ENCODE results near the gene PXYLP1.
"Not testable (repeated sequence)": the region's sequence is repeated elsewhere in the genome, so short reads cannot be mapped to it uniquely, and the experiment has no call there.

The PXYLP1 gene

GRCh38 chr3:141204343-141204742, 27.3 kb upstream of the PXYLP1 start:
- no peaks in the 10 kb centered on the region for H3K4me1 ChIP-seq (ENCODE audit: control insufficient read depth, insufficient read depth, low read length, poor library complexity, severe bottlenecking)
- no peak overlapping the region for H3K4me3 ChIP-seq (ENCODE audit: insufficient read depth, low read depth, low read length, poor library complexity, severe bottlenecking)
- H3K9me3 ChIP-seq (ENCODE audit: control insufficient read depth, low read length), result no peaks in the 10 kb centered on the region
- no peaks in the 10 kb centered on the region for H3K27me3 ChIP-seq (replicated peaks; ENCODE audit: control insufficient read depth, insufficient read depth, low read length, poor library complexity, severe bottlenecking)
- DNase-seq, result no peak
- H3K36me3 ChIP-seq (ENCODE audit: control insufficient read depth, insufficient read depth, low read length), result no peaks in the 10 kb centered on the region
- no peak overlapping the region for H3K27ac ChIP-seq (ENCODE audit: insufficient read depth, low read length, poor library complexity, severe bottlenecking)

DNA sequence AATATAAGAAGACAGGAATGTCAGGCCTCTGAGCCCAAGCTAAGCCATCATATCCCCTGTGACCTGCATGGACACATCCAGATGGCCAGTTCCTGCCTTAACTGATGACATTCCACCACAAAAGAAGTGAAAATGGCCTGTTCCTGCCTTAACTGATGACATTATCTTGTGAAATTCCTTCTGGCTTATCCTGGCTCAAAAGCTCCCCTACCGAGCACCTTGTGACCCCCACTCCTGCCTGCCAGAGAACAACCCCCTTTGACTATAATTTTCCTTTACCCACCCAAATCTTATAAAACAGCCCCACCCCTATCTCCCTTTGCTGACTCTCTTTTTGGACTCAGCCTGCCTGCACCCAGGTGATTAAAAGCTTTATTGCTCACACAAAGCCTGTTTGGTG, 20.3 kb upstream of the PXYLP1 start:
- H3K27ac ChIP-seq (ENCODE audit: insufficient read depth, low read length, poor library complexity, severe bottlenecking), result not testable (repeated sequence)

DNA sequence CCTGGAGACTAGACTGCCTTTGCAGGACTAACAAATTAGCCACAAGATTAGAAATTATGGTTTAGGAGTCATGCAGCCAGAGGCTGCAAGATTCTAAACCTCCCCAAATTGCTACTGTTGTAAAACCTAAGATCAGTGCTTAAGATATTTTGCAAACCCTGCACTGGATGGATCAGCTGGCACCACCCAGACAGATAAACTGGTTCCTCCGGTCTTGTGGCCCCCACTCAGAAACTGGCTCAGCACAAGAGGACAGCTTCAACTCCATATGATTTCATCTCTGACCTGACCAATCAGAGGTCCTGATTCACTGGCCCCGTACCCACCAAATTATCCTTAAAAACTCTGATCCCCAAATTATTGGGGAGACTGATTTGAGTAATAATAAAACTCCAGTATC, 19.5 kb upstream of the PXYLP1 start:
- no peak overlapping the region for H3K27ac ChIP-seq (ENCODE audit: insufficient read depth, low read length, poor library complexity, severe bottlenecking)
- DNase-seq, result no peak
- H3K4me3 ChIP-seq (ENCODE audit: insufficient read depth, low read depth, low read length, poor library complexity, severe bottlenecking), result no peak overlapping the region
- no peaks in the 10 kb centered on the region for H3K4me1 ChIP-seq (ENCODE audit: control insufficient read depth, insufficient read depth, low read length, poor library complexity, severe bottlenecking)
- H3K27me3 ChIP-seq (replicated peaks; ENCODE audit: control insufficient read depth, insufficient read depth, low read length, poor library complexity, severe bottlenecking), result no peaks in the 10 kb centered on the region
- H3K9me3 ChIP-seq (ENCODE audit: control insufficient read depth, low read length), result no peaks in the 10 kb centered on the region
- no peaks in the 10 kb centered on the region for H3K36me3 ChIP-seq (ENCODE audit: control insufficient read depth, insufficient read depth, low read length)

More for the DNA sequence above, 20.3 kb upstream of the PXYLP1 start:
- H3K27me3 ChIP-seq (replicated peaks; ENCODE audit: control insufficient read depth, insufficient read depth, low read length, poor library complexity, severe bottlenecking); H3K36me3 ChIP-seq (ENCODE audit: control insufficient read depth, insufficient read depth, low read length); H3K4me1 ChIP-seq (ENCODE audit: control insufficient read depth, insufficient read depth, low read length, poor library complexity, severe bottlenecking); H3K9me3 ChIP-seq (ENCODE audit: control insufficient read depth, low read length); H3K4me3 ChIP-seq (ENCODE audit: insufficient read depth, low read depth, low read length, poor library complexity, severe bottlenecking); DNase-seq: not testable (repeated sequence)

DNA sequence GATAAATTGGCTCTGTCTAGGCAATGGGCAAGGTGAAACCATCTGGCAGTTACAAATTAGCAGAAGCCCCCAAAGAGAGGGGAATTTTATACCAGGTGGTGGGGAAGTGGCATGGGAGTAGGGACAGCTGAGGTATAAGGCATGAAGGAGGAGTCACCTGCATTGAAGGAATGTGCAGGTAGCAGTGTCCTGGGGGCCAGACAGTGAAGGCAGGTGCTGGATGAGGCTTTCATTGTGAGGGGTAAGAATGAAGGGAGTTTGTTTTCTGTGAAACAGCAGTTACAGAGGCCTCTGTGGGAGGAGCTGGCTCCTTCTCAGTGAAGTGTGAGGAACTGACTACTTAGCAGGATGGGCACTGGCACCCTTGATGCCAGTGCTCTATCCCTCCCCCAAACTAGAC, 19.1 kb upstream of the PXYLP1 start:
- Histone ChIP-seq H3K9me3 (ENCODE audit: control insufficient read depth, low read length) (no peaks in the 10 kb centered on the region), H3K36me3 (ENCODE audit: control insufficient read depth, insufficient read depth, low read length) (no peaks in the 10 kb centered on the region), H3K27me3 (replicated peaks; ENCODE audit: control insufficient read depth, insufficient read depth, low read length, poor library complexity, severe bottlenecking) (no peaks in the 10 kb centered on the region), H3K4me3 (ENCODE audit: insufficient read depth, low read depth, low read length, poor library complexity, severe bottlenecking) (no peak overlapping the region), H3K27ac (ENCODE audit: insufficient read depth, low read length, poor library complexity, severe bottlenecking) (no peak overlapping the region), H3K4me1 (ENCODE audit: control insufficient read depth, insufficient read depth, low read length, poor library complexity, severe bottlenecking) (no peaks in the 10 kb centered on the region)
- DNase-seq, result no peak

DNA sequence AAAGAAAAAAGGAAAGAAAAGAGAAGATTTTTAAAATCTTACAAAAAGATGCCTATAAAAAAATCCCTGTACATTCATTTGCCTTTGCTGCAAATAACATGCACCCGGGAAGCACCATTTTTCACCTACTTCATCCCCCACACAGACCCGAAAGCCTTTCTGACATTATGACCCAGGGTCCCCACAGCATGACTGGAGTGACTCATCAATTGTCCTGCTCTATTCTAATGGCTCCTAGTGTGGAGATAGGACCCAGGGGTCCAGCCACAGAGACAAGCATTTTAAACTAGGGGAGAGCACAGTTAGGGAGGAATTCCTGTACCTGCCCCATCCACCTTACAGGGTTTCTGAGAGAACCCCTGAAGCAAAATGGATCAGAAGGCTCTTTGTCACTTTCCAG, 14.7 kb upstream of the PXYLP1 start:
- Histone ChIP-seq H3K36me3 (ENCODE audit: control insufficient read depth, insufficient read depth, low read length) (no peaks in the 10 kb centered on the region), H3K4me3 (ENCODE audit: insufficient read depth, low read depth, low read length, poor library complexity, severe bottlenecking) (no peak overlapping the region), H3K27ac (ENCODE audit: insufficient read depth, low read length, poor library complexity, severe bottlenecking) (no peak overlapping the region), H3K9me3 (ENCODE audit: control insufficient read depth, low read length) (no peaks in the 10 kb centered on the region), H3K27me3 (replicated peaks; ENCODE audit: control insufficient read depth, insufficient read depth, low read length, poor library complexity, severe bottlenecking) (no peaks in the 10 kb centered on the region), H3K4me1 (ENCODE audit: control insufficient read depth, insufficient read depth, low read length, poor library complexity, severe bottlenecking) (no peaks in the 10 kb centered on the region)
- DNase-seq, result no peak

GRCh38 chr3:141217389-141217788, 14.2 kb upstream of the PXYLP1 start:
- no peaks in the 10 kb centered on the region for H3K4me1 ChIP-seq (ENCODE audit: control insufficient read depth, insufficient read depth, low read length, poor library complexity, severe bottlenecking)
- H3K9me3 ChIP-seq (ENCODE audit: control insufficient read depth, low read length), result no peaks in the 10 kb centered on the region
- no peak overlapping the region for H3K27ac ChIP-seq (ENCODE audit: insufficient read depth, low read length, poor library complexity, severe bottlenecking)
- no peak for DNase-seq
- no peaks in the 10 kb centered on the region for H3K36me3 ChIP-seq (ENCODE audit: control insufficient read depth, insufficient read depth, low read length)
- no peaks in the 10 kb centered on the region for H3K27me3 ChIP-seq (replicated peaks; ENCODE audit: control insufficient read depth, insufficient read depth, low read length, poor library complexity, severe bottlenecking)
- no peak overlapping the region for H3K4me3 ChIP-seq (ENCODE audit: insufficient read depth, low read depth, low read length, poor library complexity, severe bottlenecking)

- Histone ChIP-seq H3K4me1 (ENCODE audit: control insufficient read depth, insufficient read depth, low read length, poor library complexity, severe bottlenecking) (no peaks in the 10 kb centered on the region), H3K27ac (ENCODE audit: insufficient read depth, low read length, poor library complexity, severe bottlenecking) (no peak overlapping the region), H3K36me3 (ENCODE audit: control insufficient read depth, insufficient read depth, low read length) (no peaks in the 10 kb centered on the region), H3K4me3 (ENCODE audit: insufficient read depth, low read depth, low read length, poor library complexity, severe bottlenecking) (no peak overlapping the region), H3K9me3 (ENCODE audit: control insufficient read depth, low read length) (no peaks in the 10 kb centered on the region), H3K27me3 (replicated peaks; ENCODE audit: control insufficient read depth, insufficient read depth, low read length, poor library complexity, severe bottlenecking) (no peaks in the 10 kb centered on the region)
- no peak for DNase-seq
These were observed 13.3 kb upstream of the PXYLP1 start for GRCh38 chr3:141218162-141218835.

- no peaks in the 10 kb centered on the region for H3K4me1 ChIP-seq (ENCODE audit: control insufficient read depth, insufficient read depth, low read length, poor library complexity, severe bottlenecking)
- no peak for DNase-seq
- peaks cover 6% of the 10 kb centered on the region for H3K9me3 ChIP-seq (ENCODE audit: control insufficient read depth, low read length)
- H3K27me3 ChIP-seq (replicated peaks; ENCODE audit: control insufficient read depth, insufficient read depth, low read length, poor library complexity, severe bottlenecking), result no peaks in the 10 kb centered on the region
- H3K4me3 ChIP-seq (ENCODE audit: insufficient read depth, low read depth, low read length, poor library complexity, severe bottlenecking), result no peak overlapping the region
- no peaks in the 10 kb centered on the region for H3K36me3 ChIP-seq (ENCODE audit: control insufficient read depth, insufficient read depth, low read length)
- H3K27ac ChIP-seq (ENCODE audit: insufficient read depth, low read length, poor library complexity, severe bottlenecking), result no peak overlapping the region
These were observed 12.7 kb upstream of the PXYLP1 start for GRCh38 chr3:141218926-141219325.

DNA sequence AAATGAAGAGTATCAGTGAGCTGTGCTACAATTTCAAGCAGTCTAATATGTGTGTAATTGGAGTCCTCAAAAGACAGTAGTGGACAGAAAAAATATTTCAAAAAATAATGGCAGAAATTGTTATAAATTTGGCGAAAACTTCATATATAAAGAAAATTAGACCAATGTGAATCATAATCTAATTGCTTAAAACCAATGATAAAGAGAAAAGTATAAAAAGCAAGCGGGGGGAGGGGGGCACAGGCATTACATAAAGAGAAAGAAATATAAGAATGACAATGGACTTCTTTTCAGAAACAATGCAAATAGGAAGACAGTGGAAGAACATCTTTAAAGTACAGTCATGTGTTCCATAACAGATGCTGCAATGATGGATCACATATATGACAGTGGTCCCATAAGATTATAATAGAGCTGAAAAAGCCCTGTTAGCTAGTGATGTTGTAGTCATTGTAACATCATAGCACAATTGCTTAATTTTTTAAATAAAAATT, 7.9 kb upstream of the PXYLP1 start:
- Histone ChIP-seq H3K4me1 (ENCODE audit: control insufficient read depth, insufficient read depth, low read length, poor library complexity, severe bottlenecking) (no peaks in the 10 kb centered on the region), H3K4me3 (ENCODE audit: insufficient read depth, low read depth, low read length, poor library complexity, severe bottlenecking) (no peak overlapping the region), H3K27ac (ENCODE audit: insufficient read depth, low read length, poor library complexity, severe bottlenecking) (no peak overlapping the region), H3K9me3 (ENCODE audit: control insufficient read depth, low read length) (peaks cover 6% of the 10 kb centered on the region), H3K27me3 (replicated peaks; ENCODE audit: control insufficient read depth, insufficient read depth, low read length, poor library complexity, severe bottlenecking) (no peaks in the 10 kb centered on the region), H3K36me3 (ENCODE audit: control insufficient read depth, insufficient read depth, low read length) (no peaks in the 10 kb centered on the region)
- DNase-seq, result no peak

DNA sequence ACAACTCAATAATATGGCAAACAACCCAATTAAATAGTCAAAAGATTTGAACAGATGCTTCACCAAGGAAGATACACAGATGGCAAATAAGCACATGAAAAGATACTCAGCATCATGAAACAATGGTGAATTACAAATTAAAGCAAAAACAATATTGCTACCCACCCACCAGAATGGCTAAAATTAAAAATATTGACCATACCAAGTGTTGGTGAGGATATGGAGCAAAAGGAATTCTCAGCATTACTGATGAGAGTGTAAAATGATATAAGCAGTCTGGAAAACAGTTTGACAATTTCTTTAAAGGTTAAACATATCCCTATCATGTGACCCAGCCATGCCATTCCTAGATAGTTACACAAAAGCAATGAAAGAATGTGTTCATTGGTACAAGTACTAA, 5.7 kb upstream of the PXYLP1 start:
- Histone ChIP-seq H3K27ac (ENCODE audit: insufficient read depth, low read length, poor library complexity, severe bottlenecking) (no peak overlapping the region), H3K4me1 (ENCODE audit: control insufficient read depth, insufficient read depth, low read length, poor library complexity, severe bottlenecking) (no peaks in the 10 kb centered on the region), H3K9me3 (ENCODE audit: control insufficient read depth, low read length) (peaks cover 6% of the 10 kb centered on the region), H3K4me3 (ENCODE audit: insufficient read depth, low read depth, low read length, poor library complexity, severe bottlenecking) (no peak overlapping the region), H3K36me3 (ENCODE audit: control insufficient read depth, insufficient read depth, low read length) (no peaks in the 10 kb centered on the region), H3K27me3 (replicated peaks; ENCODE audit: control insufficient read depth, insufficient read depth, low read length, poor library complexity, severe bottlenecking) (no peaks in the 10 kb centered on the region)
- DNase-seq, result no peak
